UCSD-AML1 (cell line): Measurements from ENCODE around the gene GBP2.
"Not testable (repeated sequence)": the region's sequence is repeated elsewhere in the genome, so short reads cannot be mapped to it uniquely, and the experiment has no call there.

Experiments
- DNase-seq: peaks from one replicate; lab custom pipeline; 2025; ENCODE audit not compliant: unreplicated experiment; lab: John Stamatoyannopoulos, UW

GBP2 gene

GRCh38 chr1:89125913-89126580 is at the start of gene GBP2:
Gene GBP2 (minus strand): TSS chr1:89126114. CDS start chr1:89121966, 4,148 bp downstream.
- DNase-seq: peak; percentile 26

DNA sequence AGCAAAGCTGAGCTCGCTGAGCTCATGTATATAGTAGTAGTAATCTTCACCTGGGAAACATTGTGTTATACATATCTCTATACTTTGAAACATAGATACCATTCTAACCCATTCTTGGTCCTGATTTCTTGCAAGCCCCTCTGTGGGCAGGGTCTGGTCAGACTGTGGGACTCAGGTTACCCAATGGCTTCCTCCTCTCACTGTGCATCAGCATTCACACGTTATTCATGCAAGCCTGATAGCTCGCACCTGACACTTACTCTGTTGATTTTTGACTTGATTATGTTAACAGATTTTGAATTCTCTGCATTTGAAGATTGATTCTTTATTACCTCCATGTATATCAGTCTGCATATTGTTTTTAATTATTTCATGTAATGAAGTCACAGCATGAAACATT is 48.6 kb upstream of the GBP2 start:
- DNase-seq: no peak

DNA sequence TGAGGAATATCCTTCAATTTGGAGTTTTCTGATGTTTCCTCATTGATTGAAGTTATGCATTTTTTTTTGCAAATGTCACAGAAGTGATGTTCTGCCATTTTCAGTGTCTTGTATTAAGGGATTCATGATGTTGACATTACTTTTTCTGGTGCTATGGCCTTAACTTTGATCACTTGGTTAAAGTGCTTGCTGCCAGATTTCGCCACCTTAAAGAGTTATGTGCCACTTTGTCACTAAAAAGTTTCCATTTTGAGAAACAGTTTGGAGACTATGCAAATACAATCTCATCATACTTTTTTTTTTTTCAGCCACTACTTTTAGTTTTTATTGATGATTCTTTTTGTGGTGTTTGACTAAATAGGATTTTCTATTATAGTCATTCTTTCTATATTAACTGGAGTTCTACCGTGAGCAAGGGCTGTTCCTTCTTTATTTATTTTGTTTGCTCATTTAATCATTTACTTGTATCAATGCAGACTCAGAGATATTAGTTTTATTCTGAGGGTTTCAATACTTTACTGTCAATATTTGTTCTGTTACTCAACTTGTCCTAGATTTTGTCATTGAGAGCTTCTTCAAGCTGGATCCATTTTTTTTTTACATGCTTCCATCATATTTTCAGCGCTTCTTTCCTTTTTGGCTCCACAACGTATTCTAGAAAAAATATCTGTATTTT is 46.7 kb upstream of the GBP2 start:
- no peak for DNase-seq

GRCh38 chr1:89171067-89171438 is 45.1 kb upstream of the GBP2 start:
- no peak for DNase-seq

DNA sequence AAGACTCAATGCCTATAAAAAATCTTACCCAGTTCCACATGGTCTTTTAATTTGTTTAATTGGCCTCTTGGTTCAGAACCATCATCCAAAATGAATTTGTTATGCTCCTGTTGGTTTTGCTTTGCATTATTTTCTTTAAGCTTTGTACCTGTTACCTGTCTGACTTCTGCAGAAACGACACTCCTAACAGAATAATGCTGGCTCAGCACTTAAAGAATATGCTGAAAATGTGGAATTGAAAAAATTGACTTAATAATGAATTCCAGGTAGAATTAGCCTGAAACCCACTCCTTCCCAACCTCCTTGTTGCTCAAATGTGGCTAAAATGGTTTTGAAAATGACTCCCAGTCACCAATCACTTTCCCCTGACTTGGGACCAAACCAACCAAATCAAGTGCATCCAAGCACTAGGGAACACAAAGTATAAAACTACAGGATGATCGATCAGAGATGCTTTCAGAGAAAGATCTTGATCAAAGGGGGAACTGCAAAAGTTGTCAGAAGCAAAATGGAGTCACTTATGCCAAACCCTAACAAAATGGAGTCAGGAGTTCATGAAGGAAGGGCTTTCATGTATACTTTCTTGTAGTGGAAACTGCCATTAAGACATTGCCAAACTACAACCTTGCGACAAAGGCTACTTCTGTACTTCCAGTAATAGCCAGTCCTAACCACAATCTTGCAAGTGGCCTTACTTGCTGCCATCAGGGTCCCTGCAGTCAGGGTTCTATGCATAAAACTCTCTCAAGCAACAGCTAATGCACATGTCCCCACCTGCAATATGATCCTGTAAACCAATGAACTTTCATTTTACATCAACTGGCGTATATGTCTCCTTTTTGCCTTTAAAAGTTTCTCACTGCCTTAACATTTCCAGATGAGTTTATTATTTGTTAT is 44.5 kb upstream of the GBP2 start:
- no peak for DNase-seq

GRCh38 chr1:89169166-89169565 is 43.3 kb upstream of the GBP2 start:
- DNase-seq: no peak

DNA sequence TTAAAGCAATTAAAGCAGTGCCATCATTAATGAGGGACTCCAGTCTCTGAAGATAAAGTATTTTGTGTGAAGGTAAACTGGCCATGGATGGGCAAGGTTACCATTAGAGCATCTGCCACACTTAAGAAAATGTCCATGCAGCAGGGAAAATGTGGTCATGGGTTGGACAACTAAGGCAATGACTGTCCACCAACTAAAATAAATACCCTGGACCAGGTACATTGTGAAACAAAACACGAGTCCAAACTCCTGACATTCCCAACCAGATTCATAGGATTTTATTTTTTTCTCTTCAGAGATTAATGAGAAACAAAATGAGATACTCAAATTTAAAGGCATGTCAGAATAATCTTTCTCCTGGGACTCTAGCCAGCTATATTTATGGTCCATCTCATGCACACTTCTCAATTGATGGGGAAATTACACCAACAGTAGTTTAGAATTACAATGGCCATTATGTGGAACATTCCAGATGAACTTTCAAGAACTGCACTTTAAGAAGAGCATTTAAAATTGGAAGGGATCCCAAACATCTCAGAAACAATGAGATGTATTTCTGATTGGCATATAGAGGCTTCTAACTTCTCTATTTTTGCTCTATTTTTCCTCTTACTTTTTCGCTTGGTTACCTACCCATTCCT is 41.8 kb upstream of the GBP2 start:
- no peak for DNase-seq

DNA sequence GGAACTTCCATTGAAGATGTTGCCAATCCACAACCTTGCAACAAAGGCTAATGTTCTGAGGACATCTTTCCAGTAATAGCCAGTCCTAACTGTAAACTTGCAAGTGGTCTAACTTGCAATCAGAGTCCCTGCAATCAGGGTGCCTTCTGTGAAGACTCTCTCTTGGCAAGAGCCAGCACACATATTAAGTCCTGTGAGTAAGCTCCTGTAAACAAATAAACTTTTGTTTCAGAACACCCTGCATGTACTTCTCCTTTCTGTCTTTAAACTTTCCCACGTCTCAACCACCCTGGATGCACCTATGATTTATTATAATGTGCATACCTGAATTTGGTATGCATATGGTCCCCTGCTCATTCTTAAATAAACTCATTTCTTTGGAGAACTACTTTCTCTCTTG is 40.8 kb upstream of the GBP2 start:
- no peak for DNase-seq

GRCh38 chr1:89165811-89166210 is 39.9 kb upstream of the GBP2 start:
- DNase-seq: no peak

GRCh38 chr1:89151047-89151446 is 25.1 kb upstream of the GBP2 start:
- no peak for DNase-seq

- DNase-seq: no peak
These were observed 24.1 kb upstream of the GBP2 start for GRCh38 chr1:89149976-89150375.

DNA sequence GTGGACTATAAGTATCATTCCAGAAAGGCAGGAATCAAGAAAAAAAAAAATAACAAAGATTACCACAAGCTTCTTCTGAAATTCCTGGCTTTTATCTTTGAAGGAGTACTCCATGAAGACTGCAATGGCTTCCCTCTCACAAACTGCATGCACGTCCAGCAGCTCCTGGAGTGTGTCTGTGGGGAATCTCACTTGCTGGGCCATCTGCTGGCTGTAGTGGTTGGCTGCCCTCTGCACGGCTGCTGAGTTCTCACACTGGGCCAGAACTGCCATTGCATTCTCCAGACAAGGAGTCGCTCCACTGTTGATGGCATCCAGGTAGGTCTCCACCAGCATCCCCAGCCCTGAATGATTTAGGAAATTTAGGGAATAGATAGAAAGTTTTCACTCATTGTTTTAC is 23.3 kb upstream of the GBP2 start:
- DNase-seq: peak; percentile 23

- no peak for DNase-seq
These were observed 22.1 kb upstream of the GBP2 start for GRCh38 chr1:89147678-89148658.

DNA sequence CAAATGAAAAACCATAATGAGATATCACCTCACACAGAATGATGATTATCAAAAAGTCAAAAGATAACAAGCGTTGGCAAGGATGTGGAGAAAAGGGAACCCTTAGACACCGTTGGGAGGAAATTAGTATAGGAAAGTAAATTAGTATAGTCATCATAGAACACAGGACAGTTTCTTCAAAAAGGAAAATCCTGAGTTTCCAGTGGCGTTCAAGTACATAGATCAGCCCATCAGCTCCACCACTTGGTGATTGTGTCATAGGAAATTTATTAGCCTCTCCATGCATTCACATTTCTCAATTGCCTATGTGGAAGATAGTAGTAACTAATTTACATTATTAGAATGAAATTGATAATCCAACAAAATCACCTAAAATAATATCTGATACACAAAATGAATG is 20.8 kb upstream of the GBP2 start:
- DNase-seq: no peak

- no peak for DNase-seq
These were observed 17.6 kb upstream of the GBP2 start for GRCh38 chr1:89143484-89143883.

GRCh38 chr1:89142160-89142559 is 16.2 kb upstream of the GBP2 start:
- no peak for DNase-seq

GRCh38 chr1:89133747-89134146 is 7.8 kb upstream of the GBP2 start:
- DNase-seq: no peak

DNA sequence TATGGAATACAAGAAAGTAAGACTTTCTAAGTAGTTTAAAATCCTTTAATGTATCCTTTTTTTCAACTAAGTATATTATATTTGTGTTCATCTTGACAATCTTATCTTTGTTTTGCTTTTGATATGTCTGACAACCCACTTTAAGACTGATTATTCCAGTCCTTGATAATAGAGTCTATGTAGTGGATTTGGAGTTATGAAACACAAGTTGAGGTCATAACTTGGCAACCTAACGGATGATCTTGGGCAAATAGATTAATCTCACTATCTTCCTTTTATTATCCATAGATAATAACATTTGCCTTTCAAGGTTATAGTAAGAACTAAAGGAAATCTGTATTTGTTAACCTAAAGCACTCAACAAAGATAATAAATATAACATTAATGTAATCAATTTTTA is 4.8 kb upstream of the GBP2 start:
- no peak for DNase-seq

DNA sequence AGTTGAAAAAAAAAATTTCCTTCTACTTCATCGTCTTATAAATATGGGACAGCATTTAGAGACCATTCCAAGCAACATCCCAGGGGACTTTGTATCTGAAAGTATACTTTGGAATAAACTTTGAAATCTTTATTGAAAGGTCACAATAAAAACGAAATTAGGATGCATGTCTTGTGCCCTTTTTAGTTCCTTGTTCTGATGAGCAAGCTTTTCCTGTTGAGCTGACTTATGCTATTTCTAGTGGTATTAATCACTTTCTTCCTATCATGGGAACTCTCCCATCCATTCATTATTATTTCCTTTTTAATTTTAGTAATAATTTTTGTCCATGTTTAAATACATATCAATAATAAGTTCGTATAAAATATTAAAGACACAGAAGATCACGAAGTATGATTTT is 4.0 kb upstream of the GBP2 start:
- no peak for DNase-seq

DNA sequence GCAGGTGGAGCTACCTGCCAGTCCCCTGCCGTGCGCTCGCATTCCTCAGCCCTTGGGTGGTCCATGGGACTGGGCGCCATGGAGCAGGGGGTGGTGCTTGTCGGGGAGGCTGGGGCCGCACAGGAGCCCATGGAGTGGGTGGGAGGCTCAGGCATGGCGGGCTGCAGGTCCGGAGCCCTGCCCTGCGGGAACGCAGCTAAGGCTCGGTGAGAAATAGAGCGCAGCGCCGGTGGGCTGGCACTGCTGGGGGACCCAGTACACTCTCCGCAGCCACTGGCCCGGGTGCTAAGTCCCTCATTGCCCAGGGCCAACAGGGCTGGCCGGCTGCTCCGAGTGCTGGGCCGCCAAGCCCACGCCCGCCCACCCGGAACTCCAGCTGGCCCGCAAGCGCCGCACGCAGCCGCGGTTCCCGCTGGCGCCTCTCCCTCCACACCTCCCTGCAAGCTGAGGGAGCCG is 2.1 kb upstream of the GBP2 start:
- DNase-seq: not testable (repeated sequence)
